GM12872 (cell line): ENCODE results near the gene SYT12.

Source experiments
- CTCF ChIP-seq: IDR thresholded peaks from 3 replicates; pipeline ENCODE4 v1.5.1; 2011; ENCODE audit warnings: low read depth, mild to moderate bottlenecking, low read length, moderate library complexity; ENCODE audit not compliant: insufficient read depth

The SYT12 gene

DNA sequence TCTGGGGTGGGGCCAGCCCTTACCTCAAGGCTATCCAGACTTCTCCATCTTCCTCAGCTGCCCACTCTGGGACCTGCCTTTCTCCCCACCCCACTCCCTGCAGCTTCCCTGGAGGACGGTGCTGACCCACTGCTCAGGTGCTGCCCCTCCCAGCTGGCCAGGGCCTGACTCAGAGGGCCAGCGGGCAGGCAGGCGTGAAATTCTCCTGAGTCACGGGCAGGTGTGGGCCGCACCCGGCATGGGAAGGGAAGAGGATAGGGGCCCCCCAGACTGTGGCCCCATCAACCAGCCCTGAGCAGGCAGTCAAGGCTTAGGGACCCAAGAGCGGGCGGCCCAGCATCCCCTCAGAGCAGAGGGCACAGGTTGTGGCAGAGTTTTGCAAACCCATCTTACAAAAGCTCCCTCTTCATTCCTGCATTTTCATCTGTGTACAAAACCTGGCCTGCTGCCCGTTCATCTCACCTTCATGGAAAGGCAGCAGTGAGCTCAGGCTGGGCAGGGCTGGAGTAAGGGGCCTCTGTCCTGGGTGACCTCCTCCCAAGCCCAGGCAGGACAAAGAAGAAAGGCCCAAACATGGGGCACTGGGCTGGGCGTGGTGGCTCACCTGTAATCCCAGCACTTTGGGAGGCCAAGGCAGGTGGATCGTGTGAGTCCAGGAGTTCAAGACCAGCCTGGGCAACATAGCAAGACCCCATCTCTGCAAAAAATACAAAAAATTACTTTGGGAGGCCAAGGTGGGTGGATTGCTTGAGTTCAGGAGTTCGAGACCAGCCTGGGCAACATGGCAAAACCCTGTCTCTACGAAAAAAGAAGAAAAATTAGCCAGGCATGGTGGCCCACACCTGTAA is 39.8 kb downstream of the SYT12 start:
- no peak for TF ChIP-seq CTCF

DNA sequence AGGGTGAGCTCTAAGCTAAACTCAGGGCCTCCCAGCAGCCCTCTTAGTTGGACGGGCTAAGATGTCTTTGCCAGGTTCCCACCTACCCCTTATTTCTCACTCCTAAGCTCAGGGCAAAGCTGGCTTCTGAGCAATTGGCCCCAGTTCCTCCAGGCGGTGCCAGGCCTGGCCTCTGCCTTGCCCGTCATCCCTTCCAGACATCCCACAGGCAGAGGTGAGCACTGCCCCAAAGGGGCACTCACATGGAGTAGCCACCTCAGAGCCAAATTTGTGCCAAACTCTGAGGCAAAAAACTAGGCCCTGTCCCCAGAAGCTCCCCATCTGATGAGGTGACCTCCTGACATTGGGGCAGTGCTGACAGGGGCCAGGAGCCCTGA is 43.4 kb downstream of the SYT12 start:
- TF ChIP-seq CTCF: no peak

DNA sequence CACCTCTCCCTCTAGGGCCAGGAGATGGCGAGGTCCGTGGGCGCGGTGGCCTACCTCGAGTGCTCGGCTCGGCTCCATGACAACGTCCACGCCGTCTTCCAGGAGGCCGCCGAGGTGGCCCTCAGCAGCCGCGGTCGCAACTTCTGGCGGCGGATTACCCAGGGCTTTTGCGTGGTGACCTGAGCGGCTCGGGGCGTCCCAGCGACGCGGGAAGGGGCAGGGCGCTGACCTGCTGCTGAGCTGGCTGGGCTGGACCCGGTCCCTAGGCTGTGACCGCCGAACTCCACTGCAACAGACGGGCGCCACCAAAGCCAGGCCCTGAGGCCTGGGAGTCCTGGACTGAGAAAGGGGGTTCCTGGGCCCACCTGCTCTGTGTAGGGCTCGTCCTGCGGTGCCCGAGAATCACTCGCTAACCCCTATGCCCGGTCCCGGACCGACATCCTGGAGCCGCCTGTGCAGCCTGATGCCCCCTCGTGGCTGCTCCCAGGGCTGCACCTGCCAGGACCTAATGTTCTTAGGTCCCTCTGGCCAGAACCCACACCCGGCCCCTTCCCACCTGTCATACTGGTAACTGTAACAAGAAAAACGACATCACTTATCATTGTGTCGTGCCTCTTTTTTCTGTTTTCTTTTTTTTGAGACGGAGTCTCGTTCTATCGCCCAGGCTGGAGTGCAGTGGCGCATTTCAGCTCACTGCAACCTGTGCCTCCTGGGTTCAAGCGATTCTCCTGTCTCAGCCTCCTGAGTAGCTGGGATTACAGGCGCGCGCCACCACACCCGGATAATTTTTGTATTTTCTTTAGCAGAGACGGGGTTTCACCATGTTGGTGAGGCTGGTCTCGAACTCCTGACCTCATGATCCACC is 48.7 kb downstream of the SYT12 start:
- TF ChIP-seq CTCF: peak; percentile 83

- no peak for TF ChIP-seq CTCF
Observed at GRCh38 chr11:67072295-67072694, 49.4 kb downstream of the SYT12 start.

GRCh38 chr11:67073908-67074307 is 51.0 kb downstream of the SYT12 start:
- no peak for TF ChIP-seq CTCF

DNA sequence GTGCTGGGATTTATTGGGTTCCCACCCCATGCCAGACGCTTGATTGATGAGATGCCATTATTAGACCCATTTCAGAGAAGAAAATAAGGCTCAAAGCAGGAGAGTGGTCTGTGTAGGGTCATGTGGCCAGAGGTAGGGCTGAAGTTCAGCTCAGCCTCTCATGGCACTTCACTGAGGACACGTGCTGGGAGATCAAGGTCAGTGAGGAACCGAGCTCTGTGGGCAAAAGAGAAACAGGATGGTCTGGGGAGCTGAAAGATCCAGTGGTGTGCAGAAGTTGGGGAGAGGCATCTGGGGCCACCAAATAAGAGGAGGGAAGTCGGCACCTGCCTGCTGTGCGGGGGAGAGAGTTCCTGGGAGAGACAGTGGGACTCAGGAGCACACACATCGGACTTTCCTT is 53.3 kb downstream of the SYT12 start:
- no peak for TF ChIP-seq CTCF

- TF ChIP-seq CTCF: no peak
Observed at GRCh38 chr11:67079065-67079705, 56.3 kb downstream of the SYT12 start.
